HG02884 (cell line): ENCODE results near the gene NAV2.

Experiments
- ATAC-seq: cut with Tn5 transposase; IDR thresholded peaks from one replicate; pipeline ENCODE4 v1.9.1; 2021; ENCODE audit warnings: mild to moderate bottlenecking, moderate library complexity; ENCODE audit not compliant: unreplicated experiment

Gene NAV2

GRCh38 chr11:19774817-19775580 is 62.4 kb downstream of the NAV2 start:
- ATAC-seq, result no peak

GRCh38 chr11:19775622-19776021 is 63.0 kb downstream of the NAV2 start:
- ATAC-seq, result no peak

GRCh38 chr11:19777039-19777376 is 64.4 kb downstream of the NAV2 start:
- ATAC-seq, result peak; percentile 22

- ATAC-seq, result peak; percentile 75
These were observed 64.9 kb downstream of the NAV2 start for GRCh38 chr11:19777377-19778102.

- ATAC-seq, result no peak
These were observed 67.1 kb downstream of the NAV2 start for GRCh38 chr11:19779740-19780139.

- no peak for ATAC-seq
These were observed 68.7 kb downstream of the NAV2 start for GRCh38 chr11:19781351-19781750.

- ATAC-seq, result no peak
These were observed 72.6 kb downstream of the NAV2 start for GRCh38 chr11:19785265-19785664.

- ATAC-seq, result no peak
These were observed 74.0 kb downstream of the NAV2 start for GRCh38 chr11:19786644-19787043.

- ATAC-seq, result no peak
These were observed 75.8 kb downstream of the NAV2 start for GRCh38 chr11:19788435-19788834.

GRCh38 chr11:19789245-19789644 is 76.6 kb downstream of the NAV2 start:
- no peak for ATAC-seq

GRCh38 chr11:19789835-19790710 is 77.4 kb downstream of the NAV2 start:
- ATAC-seq, result no peak

GRCh38 chr11:19790831-19791552 is 78.4 kb downstream of the NAV2 start:
- no peak for ATAC-seq

GRCh38 chr11:19792510-19792909 is 79.9 kb downstream of the NAV2 start:
- no peak for ATAC-seq

GRCh38 chr11:19793326-19793725 is 80.7 kb downstream of the NAV2 start:
- ATAC-seq, result no peak

GRCh38 chr11:19794161-19794560 is 81.5 kb downstream of the NAV2 start:
- ATAC-seq, result no peak

GRCh38 chr11:19795082-19795481 is 82.4 kb downstream of the NAV2 start:
- no peak for ATAC-seq

GRCh38 chr11:19800162-19800561 is 87.5 kb downstream of the NAV2 start:
- ATAC-seq, result no peak

GRCh38 chr11:19800714-19801519 is 88.3 kb downstream of the NAV2 start:
- no peak for ATAC-seq

GRCh38 chr11:19802773-19803293 is 90.2 kb downstream of the NAV2 start:
- no peak for ATAC-seq

- ATAC-seq, result no peak
These were observed 90.9 kb downstream of the NAV2 start for GRCh38 chr11:19803506-19803998.
